A549 (cell line): Measurements from ENCODE around the gene CXCL1. TPM values are rescaled to one million over a fixed set of nuclear protein-coding genes. Genes with fewer than 3 reads are reported as not detected.

Experiments
- ATAC-seq, 2 experiments: fragments of 200-7000 bp in 1 of 2; fragments of >200 bp in 1 of 2; cut with Nextera tagmentation in 1 of 2; cut with Tn5 transposase in 1 of 2; 3 replicates each; pipeline versions ENCODE4 v1.8.0 to v1.9.1; 2018 to 2020; ENCODE audit warnings: mild to moderate bottlenecking in 1 of 2, moderate library complexity in 1 of 2
- CTCF ChIA-PET: fragments of 300-600 bp; sonication (Branson Sonifier 250); formaldehyde crosslinking; extraction: SDS; loops from one replicate; lab custom pipeline; 2021; ENCODE audit warnings: antibody characterized with exemption, inconsistent platforms; lab: Yijun Ruan, JAX
- POLR2A ChIA-PET: fragments of 350-600 bp; formaldehyde crosslinking; extraction: SDS; loops from one replicate; lab custom pipeline; 2021; ENCODE audit warnings: antibody characterized with exemption, inconsistent platforms; lab: Yijun Ruan, JAX
- DNase-seq, 2 experiments: peaks; one replicate each; pipeline versions ENCODE4 v3.0.0 to v3.0.0-alpha.2; 2011 to 2016; ENCODE audit warnings: low read depth in 1 of 2, low spot score in 1 of 2
- FAIRE-seq: peaks from 2 replicates; lab custom pipeline; 2011; peaks lifted over from hg19 to GRCh38; lab: Jason Lieb, UNC
- H3K27ac ChIP-seq, 2 experiments: fragments of >200 bp; sonication (Bioruptor Twin); formaldehyde crosslinking; 3 replicates each; pipeline ENCODE4 v1.5.1; 2016 to 2017
- H3K4me1 ChIP-seq: fragments of >200 bp; sonication (Bioruptor Twin); formaldehyde crosslinking; 3 replicates; pipeline ENCODE4 v1.6.1; 2016
- H3K4me2 ChIP-seq: fragments of >200 bp; sonication (Bioruptor Twin); formaldehyde crosslinking; 3 replicates; pipeline ENCODE4 v1.6.1; 2016
- H3K4me3 ChIP-seq: fragments of >200 bp; sonication (Bioruptor Twin); formaldehyde crosslinking; 3 replicates; pipeline ENCODE4 v1.5.1; 2016
- H3K9me3 ChIP-seq: fragments of >200 bp; sonication (Bioruptor Twin); formaldehyde crosslinking; 3 replicates; pipeline ENCODE4 v1.6.1; 2016
- CEBPB ChIP-seq, 2 experiments: fragments of >200 bp in 1 of 2; sonication (Bioruptor Twin) in 1 of 2; formaldehyde crosslinking in 1 of 2; IDR thresholded peaks; 2 replicates each; pipeline ENCODE4 v1.6.1; 2012 to 2016
- CHD2 ChIP-seq: fragments of 150-350 bp; IDR thresholded peaks from 2 replicates; pipeline ENCODE4 v1.6.1; 2014; ENCODE audit warnings: low read length; ENCODE audit not compliant: partially characterized antibody
- EP300 ChIP-seq, 2 experiments: fragments of >200 bp; sonication (Bioruptor Twin); formaldehyde crosslinking; IDR thresholded peaks; 2 replicates in 1 of 2; 3 replicates in 1 of 2; pipeline ENCODE4 v1.6.1; 2016 to 2017
- FOSL2 ChIP-seq, 2 experiments: fragments of 450-650 bp in 1 of 2; fragments of >200 bp in 1 of 2; sonication (Bioruptor Twin) in 1 of 2; formaldehyde crosslinking; IDR thresholded peaks; 2 replicates each; pipeline versions ENCODE4 v1.5.0 to v1.6.1; 2016 to 2020; ENCODE audit warnings: mild to moderate bottlenecking in 1 of 2, moderate library complexity in 1 of 2
- FOXS1 ChIP-seq: fragments of 250-450 bp; sonication (Bioruptor Pico); IDR thresholded peaks from 2 replicates; pipeline ENCODE4 v1.5.0; 2020; ENCODE audit warnings: mild to moderate bottlenecking, moderate library complexity
- GATA3 ChIP-seq: IDR thresholded peaks from 2 replicates; pipeline ENCODE4 v1.6.1; 2012; ENCODE audit warnings: borderline replicate concordance
- HEYL ChIP-seq: fragments of 250-450 bp; sonication (Bioruptor Pico); IDR thresholded peaks from 2 replicates; pipeline ENCODE4 v1.8.0; 2021; ENCODE audit warnings: mild to moderate bottlenecking, moderate library complexity
- HOXA7 ChIP-seq: fragments of 250-450 bp; sonication (Bioruptor Pico); IDR thresholded peaks from 2 replicates; pipeline ENCODE4 v1.5.0; 2020; ENCODE audit warnings: mild to moderate bottlenecking, moderate library complexity
- HOXB5 ChIP-seq: fragments of 250-450 bp; sonication (Bioruptor Pico); IDR thresholded peaks from 2 replicates; pipeline ENCODE4 v1.5.0; 2020; ENCODE audit warnings: mild to moderate bottlenecking, moderate library complexity
- JUN ChIP-seq, 2 experiments: fragments of >200 bp; sonication (Bioruptor Twin); formaldehyde crosslinking; IDR thresholded peaks; 2 replicates in 1 of 2; 3 replicates in 1 of 2; pipeline ENCODE4 v1.6.1; 2016 to 2017
- JUNB ChIP-seq: fragments of >200 bp; sonication (Bioruptor Twin); formaldehyde crosslinking; IDR thresholded peaks from 2 replicates; pipeline ENCODE4 v1.6.1; 2016
- MAFK ChIP-seq: fragments of 450-650 bp; IDR thresholded peaks from 2 replicates; pipeline ENCODE4 v1.6.1; 2014; ENCODE audit not compliant: partially characterized antibody
- POLR2A ChIP-seq: IDR thresholded peaks from 2 replicates; pipeline ENCODE4 v1.6.1; 2012; ENCODE audit warnings: mild to moderate bottlenecking, low read length
- RAD21 ChIP-seq, 2 experiments: fragments of >200 bp in 1 of 2; sonication (Bioruptor Twin) in 1 of 2; formaldehyde crosslinking in 1 of 2; IDR thresholded peaks in 1 of 2; conservative IDR thresholded peaks in 1 of 2; 2 replicates in 1 of 2; 3 replicates in 1 of 2; pipeline ENCODE4 v1.6.1; 2012 to 2018; ENCODE audit warnings: inconsistent platforms in 1 of 2
- RARB ChIP-seq: fragments of 250-450 bp; sonication (Bioruptor Pico); IDR thresholded peaks from 2 replicates; pipeline ENCODE4 v1.8.0; 2021; ENCODE audit warnings: mild to moderate bottlenecking, moderate library complexity
- RCOR1 ChIP-seq: fragments of 150-350 bp; IDR thresholded peaks from 2 replicates; pipeline ENCODE4 v1.6.1; 2014; ENCODE audit warnings: antibody characterized with exemption, low read length, low read depth
- SREBF2 ChIP-seq: fragments of 450-650 bp; IDR thresholded peaks from 2 replicates; pipeline ENCODE4 v1.6.1; 2014; ENCODE audit warnings: mild to moderate bottlenecking, moderate library complexity
- TFCP2L1 ChIP-seq: fragments of 250-450 bp; sonication (Bioruptor Pico); IDR thresholded peaks from 2 replicates; pipeline ENCODE4 v1.5.0; 2021; ENCODE audit warnings: mild to moderate bottlenecking
- ZC3H11A ChIP-seq: fragments of 450-650 bp; IDR thresholded peaks from 2 replicates; pipeline ENCODE4 v1.6.1; 2014; ENCODE audit warnings: antibody characterized with exemption, mild to moderate bottlenecking
- ZSCAN20 ChIP-seq: fragments of 250-450 bp; sonication (Bioruptor Pico); IDR thresholded peaks from 2 replicates; pipeline ENCODE4 v1.8.0; 2022; ENCODE audit warnings: mild to moderate bottlenecking, moderate library complexity
- WGBS: methylation state at CpG from one replicate; pipeline ENCODE4 v1.1.6; 2017; ENCODE audit errors: missing lambda C conversion rate; 5-methylcytosine and 5-hydroxymethylcytosine counted together
- polyA plus RNA-seq, 4 experiments: library from polyadenylated mRNA; depleted of rRNA in 3 of 4; stranded (reverse); fragments of >200 nt; fragmentation: RNase III in 1 of 4; extraction: RNeasy Plus Mini Kit Qiagen cat#74134 plus additional on column Dnase treatment in 1 of 4; gene quantifications; 2 replicates in 3 of 4; 3 replicates in 1 of 4; pipeline ENCODE4 v1.2.3, GENCODE V29; 2011 to 2017
- TF ChIP-seq, protein P1 (sequence below): fragments of 150-350 bp; IDR thresholded peaks from 2 replicates; pipeline ENCODE4 v1.6.1; 2014; ENCODE audit warnings: low read depth, mild to moderate bottlenecking, low read length
- TF ChIP-seq, protein P2 (sequence below): fragments of >200 bp; sonication (Bioruptor Twin); formaldehyde crosslinking; IDR thresholded peaks from 3 replicates; pipeline ENCODE4 v1.5.1; 2016
- TF ChIP-seq, protein P3 (sequence below): fragments of 200-600 bp; sonication (generic); IDR thresholded peaks from 2 replicates; pipeline ENCODE4 v1.6.1; 2016; ENCODE audit warnings: antibody characterized with exemption, mild to moderate bottlenecking, moderate library complexity
- TF ChIP-seq, protein P4 (sequence below): fragments of >200 bp; sonication (Bioruptor Twin); formaldehyde crosslinking; IDR thresholded peaks from 3 replicates; pipeline ENCODE4 v1.6.1; 2016

Gene CXCL1
- polyA plus RNA-seq, 2 of the 4 experiments (the other 2 are of a cell fraction), result 14.9 to 20.0 TPM

DNA sequence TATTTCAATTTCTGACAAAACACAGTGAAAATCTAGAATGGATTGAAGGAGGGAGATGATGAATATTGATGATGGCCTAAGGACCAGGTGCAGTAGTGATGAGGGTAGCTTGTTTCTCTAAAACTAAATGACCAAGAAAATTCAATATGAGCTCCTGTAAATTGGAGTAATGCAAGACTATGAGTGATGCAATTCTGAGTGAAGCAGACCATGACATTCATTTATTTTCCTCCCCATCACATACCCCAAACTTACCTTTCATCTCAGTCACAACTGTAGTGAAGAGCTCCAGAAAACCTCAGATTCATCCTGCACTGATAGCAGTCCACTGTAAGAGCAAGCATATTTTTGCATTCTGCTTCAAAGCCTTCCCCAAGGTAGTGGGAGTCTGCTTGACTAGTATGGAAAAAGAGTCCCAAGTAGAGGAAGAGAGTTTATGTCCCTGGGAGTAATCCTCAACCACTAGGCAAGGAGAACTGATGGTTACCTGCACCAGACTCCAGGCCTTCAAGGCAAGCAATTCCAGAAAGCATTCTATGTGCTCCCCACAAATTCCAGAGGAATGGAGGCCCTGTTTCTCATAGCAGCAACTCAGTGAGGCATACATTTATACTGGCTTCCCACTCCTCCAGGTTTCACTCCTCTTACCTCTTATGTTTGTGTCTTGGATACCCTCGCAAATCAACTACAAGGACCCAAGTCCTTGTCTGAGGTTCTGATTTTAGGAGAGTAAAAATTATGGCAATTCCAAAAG lies 47.2 kb downstream of the CXCL1 start:
- TF ChIP-seq CHD2 (no peak), FOXS1 (CRISPR knock-in tag) (no peak), ZC3H11A (no peak), RARB (CRISPR knock-in tag) (no peak), RCOR1 (no peak), MAFK (no peak), JUN (IDR thresholded peaks at IDR 0.05) (no peak)
- TF ChIP-seq, protein P1, sequence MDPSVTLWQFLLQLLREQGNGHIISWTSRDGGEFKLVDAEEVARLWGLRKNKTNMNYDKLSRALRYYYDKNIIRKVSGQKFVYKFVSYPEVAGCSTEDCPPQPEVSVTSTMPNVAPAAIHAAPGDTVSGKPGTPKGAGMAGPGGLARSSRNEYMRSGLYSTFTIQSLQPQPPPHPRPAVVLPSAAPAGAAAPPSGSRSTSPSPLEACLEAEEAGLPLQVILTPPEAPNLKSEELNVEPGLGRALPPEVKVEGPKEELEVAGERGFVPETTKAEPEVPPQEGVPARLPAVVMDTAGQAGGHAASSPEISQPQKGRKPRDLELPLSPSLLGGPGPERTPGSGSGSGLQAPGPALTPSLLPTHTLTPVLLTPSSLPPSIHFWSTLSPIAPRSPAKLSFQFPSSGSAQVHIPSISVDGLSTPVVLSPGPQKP, result no peak
- TF ChIP-seq, protein P2, sequence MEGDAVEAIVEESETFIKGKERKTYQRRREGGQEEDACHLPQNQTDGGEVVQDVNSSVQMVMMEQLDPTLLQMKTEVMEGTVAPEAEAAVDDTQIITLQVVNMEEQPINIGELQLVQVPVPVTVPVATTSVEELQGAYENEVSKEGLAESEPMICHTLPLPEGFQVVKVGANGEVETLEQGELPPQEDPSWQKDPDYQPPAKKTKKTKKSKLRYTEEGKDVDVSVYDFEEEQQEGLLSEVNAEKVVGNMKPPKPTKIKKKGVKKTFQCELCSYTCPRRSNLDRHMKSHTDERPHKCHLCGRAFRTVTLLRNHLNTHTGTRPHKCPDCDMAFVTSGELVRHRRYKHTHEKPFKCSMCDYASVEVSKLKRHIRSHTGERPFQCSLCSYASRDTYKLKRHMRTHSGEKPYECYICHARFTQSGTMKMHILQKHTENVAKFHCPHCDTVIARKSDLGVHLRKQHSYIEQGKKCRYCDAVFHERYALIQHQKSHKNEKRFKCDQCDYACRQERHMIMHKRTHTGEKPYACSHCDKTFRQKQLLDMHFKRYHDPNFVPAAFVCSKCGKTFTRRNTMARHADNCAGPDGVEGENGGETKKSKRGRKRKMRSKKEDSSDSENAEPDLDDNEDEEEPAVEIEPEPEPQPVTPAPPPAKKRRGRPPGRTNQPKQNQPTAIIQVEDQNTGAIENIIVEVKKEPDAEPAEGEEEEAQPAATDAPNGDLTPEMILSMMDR, result no peak
- TF ChIP-seq, protein P3, sequence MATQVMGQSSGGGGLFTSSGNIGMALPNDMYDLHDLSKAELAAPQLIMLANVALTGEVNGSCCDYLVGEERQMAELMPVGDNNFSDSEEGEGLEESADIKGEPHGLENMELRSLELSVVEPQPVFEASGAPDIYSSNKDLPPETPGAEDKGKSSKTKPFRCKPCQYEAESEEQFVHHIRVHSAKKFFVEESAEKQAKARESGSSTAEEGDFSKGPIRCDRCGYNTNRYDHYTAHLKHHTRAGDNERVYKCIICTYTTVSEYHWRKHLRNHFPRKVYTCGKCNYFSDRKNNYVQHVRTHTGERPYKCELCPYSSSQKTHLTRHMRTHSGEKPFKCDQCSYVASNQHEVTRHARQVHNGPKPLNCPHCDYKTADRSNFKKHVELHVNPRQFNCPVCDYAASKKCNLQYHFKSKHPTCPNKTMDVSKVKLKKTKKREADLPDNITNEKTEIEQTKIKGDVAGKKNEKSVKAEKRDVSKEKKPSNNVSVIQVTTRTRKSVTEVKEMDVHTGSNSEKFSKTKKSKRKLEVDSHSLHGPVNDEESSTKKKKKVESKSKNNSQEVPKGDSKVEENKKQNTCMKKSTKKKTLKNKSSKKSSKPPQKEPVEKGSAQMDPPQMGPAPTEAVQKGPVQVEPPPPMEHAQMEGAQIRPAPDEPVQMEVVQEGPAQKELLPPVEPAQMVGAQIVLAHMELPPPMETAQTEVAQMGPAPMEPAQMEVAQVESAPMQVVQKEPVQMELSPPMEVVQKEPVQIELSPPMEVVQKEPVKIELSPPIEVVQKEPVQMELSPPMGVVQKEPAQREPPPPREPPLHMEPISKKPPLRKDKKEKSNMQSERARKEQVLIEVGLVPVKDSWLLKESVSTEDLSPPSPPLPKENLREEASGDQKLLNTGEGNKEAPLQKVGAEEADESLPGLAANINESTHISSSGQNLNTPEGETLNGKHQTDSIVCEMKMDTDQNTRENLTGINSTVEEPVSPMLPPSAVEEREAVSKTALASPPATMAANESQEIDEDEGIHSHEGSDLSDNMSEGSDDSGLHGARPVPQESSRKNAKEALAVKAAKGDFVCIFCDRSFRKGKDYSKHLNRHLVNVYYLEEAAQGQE, result no peak
- peak overlapping the region; percentile 81 to 89 for H3K27ac ChIP-seq
- POLR2A ChIA-PET, result interaction anchor here (1.8 kb wide), 1 partner anchor 24 kb away, joined by 5 read pairs; no protein-coding TSS in a partner anchor
- H3K4me2 ChIP-seq, result peak overlapping the region; percentile 55
- ATAC-seq, result no peak
- H3K4me1 ChIP-seq, result peaks cover 24% of the 10 kb centered on the region
- no peak for DNase-seq
- WGBS, result 94% methylated on average over 1 of the region's 1 CpG
- CTCF ChIA-PET, result interaction anchor here (1.3 to 1.5 kb wide), 3 partner anchors 8 to 254 kb away, joined by 3 to 6 read pairs (median 3); no protein-coding TSS in a partner anchor
- H3K9me3 ChIP-seq, result peaks cover 8% of the 10 kb centered on the region; the same call in 1 of the 3 replicates
- no peak for FAIRE-seq
- no peak overlapping the region for H3K4me3 ChIP-seq

DNA sequence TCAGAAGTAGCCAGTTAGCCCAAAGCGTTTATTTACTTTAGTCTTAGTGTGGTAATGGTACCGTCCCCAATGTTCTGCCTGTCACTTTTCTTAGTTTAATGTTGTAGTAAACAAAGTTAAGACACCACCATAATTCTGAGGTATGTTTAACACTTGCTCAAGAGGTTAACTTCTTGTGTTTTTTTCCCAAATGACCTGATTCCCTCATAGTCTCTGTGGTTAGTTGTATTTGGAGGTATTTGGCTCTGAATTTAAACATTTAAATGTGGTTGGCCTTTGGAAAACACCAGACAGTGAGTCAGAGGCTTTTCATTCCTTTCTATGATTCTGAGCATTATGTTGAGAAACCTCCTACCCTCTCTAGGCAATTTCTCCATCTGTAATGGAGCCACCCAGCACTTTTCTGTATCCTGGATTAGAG lies 47.9 kb downstream of the CXCL1 start:
- Histone ChIP-seq H3K4me1 (peaks cover 24% of the 10 kb centered on the region), H3K4me3 (no peak overlapping the region), H3K9me3 (peaks cover 8% of the 10 kb centered on the region; the same call in 1 of the 3 replicates), H3K27ac (peak overlapping the region; percentile 81 to 89), H3K4me2 (peak overlapping the region; percentile 55)
- 45% methylated on average over 2 of the region's 2 CpGs for WGBS
- FAIRE-seq (no peak), DNase-seq (peak in 1 of 2 experiments; percentile 29), ATAC-seq (peak; percentile 76 to 89)
- TF ChIP-seq HOXB5 (no peak), GATA3 (no peak), HEYL (no peak), CEBPB (IDR thresholded peaks at IDR 0.05) (peak; percentile 14 to 41; a peak in 1 of 4 replicates), FOSL2 (IDR thresholded peaks at IDR 0.05) (0 out of 2 replicates have a peak, but pooled peaks have one; percentile 22), FOSL2 (CRISPR knock-in tag; IDR thresholded peaks at IDR 0.05) (peak; percentile 47), TFCP2L1 (CRISPR knock-in tag) (no peak), HOXA7 (CRISPR knock-in tag) (no peak), ZSCAN20 (CRISPR knock-in tag) (no peak), SREBF2 (no peak), JUN (IDR thresholded peaks at IDR 0.05) (peak in 1 of 2 experiments; percentile 30; a peak in 1 of 5 replicates), RAD21 (conservative IDR thresholded peaks at IDR 0.05 in 1 of 2, IDR thresholded peaks at IDR 0.05 in 1 of 2) (0 out of 5 replicates have a peak, but pooled peaks of 1 of the 2 experiments have one; percentile 26), POLR2A (no peak), RCOR1 (no peak), EP300 (IDR thresholded peaks at IDR 0.05) (peak in 1 of 2 experiments; percentile 65; a peak in 1 of 5 replicates), JUNB (peak; percentile 57; the same call in 1 of the 2 replicates)
- TF ChIP-seq, protein P1, result no peak
- TF ChIP-seq, protein P4, sequence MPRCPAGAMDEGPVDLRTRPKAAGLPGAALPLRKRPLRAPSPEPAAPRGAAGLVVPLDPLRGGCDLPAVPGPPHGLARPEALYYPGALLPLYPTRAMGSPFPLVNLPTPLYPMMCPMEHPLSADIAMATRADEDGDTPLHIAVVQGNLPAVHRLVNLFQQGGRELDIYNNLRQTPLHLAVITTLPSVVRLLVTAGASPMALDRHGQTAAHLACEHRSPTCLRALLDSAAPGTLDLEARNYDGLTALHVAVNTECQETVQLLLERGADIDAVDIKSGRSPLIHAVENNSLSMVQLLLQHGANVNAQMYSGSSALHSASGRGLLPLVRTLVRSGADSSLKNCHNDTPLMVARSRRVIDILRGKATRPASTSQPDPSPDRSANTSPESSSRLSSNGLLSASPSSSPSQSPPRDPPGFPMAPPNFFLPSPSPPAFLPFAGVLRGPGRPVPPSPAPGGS, result 0 out of 3 replicates have a peak, but pooled peaks have one; percentile 12
- ChIA-PET POLR2A (interaction anchor here (1.8 kb wide), 1 partner anchor 25 kb away, joined by 5 read pairs; no protein-coding TSS in a partner anchor), CTCF (interaction anchor here (1.3 to 1.6 kb wide), 3 partner anchors 9 to 254 kb away, joined by 3 to 6 read pairs (median 4); no protein-coding TSS in a partner anchor)
